Measurements from ENCODE around the gene TYROBP. TPM values are rescaled to one million over a fixed set of nuclear protein-coding genes. Genes with fewer than 3 reads are reported as not detected.
"Not testable (repeated sequence)": the region's sequence is repeated elsewhere in the genome, so short reads cannot be mapped to it uniquely, and the experiment has no call there.

TYROBP gene
- total RNA-seq, 2 donors from 2014 or later = 65.3 to 235 TPM

DNA sequence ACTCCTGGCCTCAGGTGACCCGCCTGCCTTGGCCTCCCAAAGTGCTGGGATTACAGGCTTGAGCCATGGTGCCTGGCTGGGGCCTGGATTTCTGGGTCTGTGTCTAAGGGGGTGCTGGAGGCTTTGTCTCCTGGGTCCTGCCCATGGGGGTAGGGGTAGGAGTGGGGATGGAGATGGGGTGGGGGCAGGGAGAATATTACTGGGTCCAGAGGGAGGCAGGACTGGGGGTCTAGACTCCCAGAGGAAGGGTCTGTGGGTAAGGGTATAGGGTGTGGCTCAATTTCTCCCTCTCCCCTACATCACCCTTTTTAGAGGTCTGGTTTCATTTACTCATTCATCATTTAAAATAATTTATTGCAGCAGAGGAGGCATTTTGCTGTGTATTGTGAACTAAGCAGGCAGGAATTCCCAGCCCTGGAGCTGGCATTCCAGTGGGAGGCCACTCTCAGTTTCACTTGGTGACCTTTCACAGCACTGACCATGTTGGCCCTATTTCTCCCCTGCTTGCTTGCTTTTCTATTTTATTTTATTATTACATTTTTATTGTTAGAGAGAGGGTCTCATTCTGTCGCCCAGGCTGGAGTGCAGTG lies 6.9 kb downstream of the TYROBP start:
- Mint-ChIP-seq H3K36me3 (no peaks in the 10 kb centered on the region), H3K4me1 (ENCODE audit: low read depth in 2 of 2) (peaks cover 45 to 47% of the 10 kb centered on the region in 2 donors), H3K27ac (peak overlapping the region; percentile 86 to 100), H3K4me3 (peak overlapping the region; percentile 94), H3K27me3 (no peaks in the 10 kb centered on the region), H3K9me3 (no peaks in the 10 kb centered on the region)
- DNase-seq (ENCODE audit: low spot score) = no peak
- no peak for ATAC-seq

DNA sequence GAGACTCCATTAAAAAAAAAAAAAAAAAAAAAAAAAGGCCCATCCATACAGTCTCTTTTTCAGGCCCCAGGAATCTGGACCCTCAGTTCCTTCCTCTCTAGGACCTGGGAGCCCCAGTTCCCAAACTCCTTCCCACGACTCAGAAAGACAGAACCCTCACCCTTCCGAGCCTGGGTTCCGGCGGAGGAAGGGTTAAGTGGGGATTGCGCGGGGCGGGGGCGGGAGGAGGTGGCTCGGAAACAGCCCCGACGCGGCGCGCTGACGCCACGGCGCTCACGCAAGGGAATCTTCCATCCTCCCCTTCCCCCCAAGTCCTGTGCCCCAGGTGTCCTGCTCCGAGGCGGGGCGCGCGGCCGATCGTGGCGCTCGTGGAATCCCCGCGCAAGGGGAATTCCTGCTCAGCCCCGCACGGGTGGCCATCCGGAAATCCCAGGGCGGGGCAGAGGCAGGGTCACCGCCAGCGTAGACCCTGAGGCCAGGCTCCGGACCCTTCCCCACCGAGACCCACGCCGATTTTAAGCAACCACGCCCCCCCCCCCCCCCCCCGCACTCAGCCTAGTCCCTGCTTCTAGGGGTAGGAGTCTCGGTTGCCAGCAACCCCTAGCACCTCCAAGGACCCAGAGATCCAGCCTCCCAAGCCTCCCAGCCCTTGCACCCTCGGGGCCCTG lies 8.4 kb downstream of the TYROBP start:
- H3K4me1 Mint-ChIP-seq (ENCODE audit: low read depth in 2 of 2) = peaks cover 40 to 44% of the 10 kb centered on the region in 2 donors
- ATAC-seq (peak; percentile 70 to 77), DNase-seq (ENCODE audit: low spot score) (peak; percentile 91)
- H3K27me3 Mint-ChIP-seq = no peaks in the 10 kb centered on the region
- H3K27ac Mint-ChIP-seq = peak overlapping the region; percentile 86 to 100
- H3K9me3 Mint-ChIP-seq = no peaks in the 10 kb centered on the region
- peaks cover 6% of the 10 kb centered on the region for H3K36me3 Mint-ChIP-seq
- peak overlapping the region; percentile 94 for H3K4me3 Mint-ChIP-seq

DNA sequence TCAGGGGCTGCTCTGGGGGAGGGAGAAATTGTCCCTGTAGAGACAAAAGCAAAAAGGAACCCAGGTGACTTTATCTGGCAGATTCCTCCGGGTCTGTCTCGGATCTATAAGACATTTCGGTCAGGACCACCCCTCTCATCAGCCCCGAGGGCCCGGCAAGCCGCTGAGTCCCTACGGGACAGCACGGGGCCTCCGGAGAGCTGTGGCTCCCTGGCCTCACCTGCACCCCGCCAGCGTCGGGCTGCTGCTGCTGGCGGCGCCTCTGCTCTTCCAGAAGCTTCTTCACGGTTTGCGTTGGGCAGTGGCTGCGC lies 9.6 kb downstream of the TYROBP start:
- ATAC-seq (no peak), DNase-seq (ENCODE audit: low spot score) (peak; percentile 62)
- H3K27ac Mint-ChIP-seq = peak overlapping the region; percentile 86 to 100
- peaks cover 6% of the 10 kb centered on the region for H3K36me3 Mint-ChIP-seq
- H3K9me3 Mint-ChIP-seq = no peaks in the 10 kb centered on the region
- peaks cover 28 to 33% of the 10 kb centered on the region in 2 donors for H3K4me1 Mint-ChIP-seq (ENCODE audit: low read depth in 2 of 2)
- H3K4me3 Mint-ChIP-seq = peak overlapping the region; percentile 94
- H3K27me3 Mint-ChIP-seq = no peaks in the 10 kb centered on the region

DNA sequence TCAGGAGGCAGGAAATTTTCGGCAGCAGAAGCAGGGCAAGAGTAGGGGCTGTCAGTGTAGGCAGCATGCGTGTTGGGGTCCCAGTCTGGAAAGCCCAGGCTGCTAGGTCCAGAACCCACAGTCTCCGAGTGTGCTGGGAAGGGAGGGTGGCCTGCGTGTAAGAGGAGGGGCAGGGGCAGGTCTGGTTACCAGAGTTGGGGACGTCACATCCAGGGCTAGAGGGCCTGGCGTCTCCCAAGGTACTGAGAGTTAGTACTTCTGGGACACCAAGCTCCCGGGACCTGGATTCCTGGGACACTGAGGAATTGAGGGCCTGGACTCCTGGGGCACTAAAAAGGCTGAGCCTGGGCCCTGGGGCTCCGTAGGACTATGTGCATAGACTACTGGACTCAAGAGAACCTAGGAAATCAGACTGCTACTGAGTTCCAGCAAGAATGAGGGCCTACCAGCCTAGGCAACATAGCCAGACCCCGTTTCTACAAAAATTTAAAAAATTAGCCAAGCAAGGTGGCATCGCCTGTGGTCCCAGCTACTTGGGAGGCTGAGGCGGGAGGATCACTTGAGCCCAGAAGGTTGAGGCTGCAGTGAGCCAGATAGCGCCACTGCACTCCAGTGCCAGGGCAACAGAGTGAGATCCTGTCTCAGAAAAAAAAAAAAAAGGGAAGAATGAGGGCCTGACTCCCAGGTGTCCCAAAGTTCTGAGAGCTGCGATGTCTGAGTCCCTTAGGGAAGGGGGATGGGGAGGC lies 10.2 kb downstream of the TYROBP start:
- Mint-ChIP-seq H3K27me3 (no peaks in the 10 kb centered on the region), H3K4me3 (peak overlapping the region; percentile 94), H3K27ac (peak overlapping the region; percentile 86 to 100), H3K9me3 (no peaks in the 10 kb centered on the region), H3K36me3 (peaks cover 6% of the 10 kb centered on the region), H3K4me1 (ENCODE audit: low read depth in 2 of 2) (peaks cover 22 to 27% of the 10 kb centered on the region in 2 donors)
- DNase-seq (ENCODE audit: low spot score) (peak; percentile 56), ATAC-seq (no peak)

DNA sequence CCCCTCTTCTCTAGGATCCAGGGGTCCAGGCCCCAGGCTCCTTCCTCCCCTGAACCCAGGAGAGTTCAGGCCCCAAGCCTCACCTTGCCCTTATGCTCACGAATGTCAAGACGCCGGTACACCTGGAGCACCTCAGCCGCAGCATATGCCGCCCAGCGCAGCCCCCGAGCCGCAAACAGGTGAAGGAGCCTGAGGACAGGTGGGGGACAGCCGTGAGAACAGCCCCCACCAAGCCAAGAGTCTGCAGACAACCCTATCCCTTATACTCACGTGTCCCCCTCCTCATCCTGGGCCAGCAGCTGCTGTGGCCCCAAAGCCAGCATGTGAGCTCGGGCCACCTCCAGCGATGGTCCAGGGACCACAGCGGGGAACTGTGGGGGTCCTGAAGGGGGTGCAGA lies 11.5 kb downstream of the TYROBP start:
- Mint-ChIP-seq H3K4me1 (ENCODE audit: low read depth in 2 of 2) (peaks cover 15 to 20% of the 10 kb centered on the region in 2 donors), H3K27ac (no peak overlapping the region), H3K36me3 (peaks cover 12% of the 10 kb centered on the region), H3K27me3 (no peaks in the 10 kb centered on the region), H3K4me3 (no peak overlapping the region), H3K9me3 (no peaks in the 10 kb centered on the region)
- DNase-seq (ENCODE audit: low spot score) (peak; percentile 35), ATAC-seq (no peak)

DNA sequence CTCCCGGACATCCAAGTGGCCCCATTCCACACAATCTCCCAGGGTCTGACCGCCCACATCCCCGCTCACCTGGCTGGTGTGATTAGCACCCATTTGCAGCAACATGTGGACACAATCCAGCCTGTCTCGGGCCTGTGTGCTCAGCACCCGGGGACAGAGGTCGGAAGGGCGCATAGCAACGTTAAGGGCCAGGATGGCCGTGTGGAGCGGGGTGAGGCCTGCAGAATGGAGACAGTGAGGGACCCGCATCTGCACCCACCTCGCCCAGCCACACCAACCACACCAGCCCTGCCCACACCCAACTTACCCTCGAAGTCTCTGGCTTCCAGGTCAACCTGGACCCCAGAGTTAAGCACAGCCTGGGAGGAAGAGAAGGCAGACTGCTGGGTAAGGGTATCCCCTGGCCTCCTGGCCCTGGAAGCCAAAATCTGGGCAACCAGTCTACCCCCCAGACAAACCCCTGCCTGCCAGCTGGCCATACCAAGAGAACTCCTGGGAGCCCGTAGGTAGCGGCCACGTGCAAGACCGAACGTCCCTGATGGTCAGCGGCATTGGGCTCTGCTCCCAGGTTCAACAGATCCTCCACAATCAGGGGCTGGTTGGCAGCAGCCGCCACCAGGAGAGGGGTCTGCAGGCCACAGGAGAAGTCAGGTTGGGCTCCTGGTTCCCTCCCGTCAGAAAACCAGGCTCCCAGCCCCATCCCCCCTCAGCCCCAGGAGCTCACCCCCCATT lies 12.0 kb downstream of the TYROBP start:
- Mint-ChIP-seq H3K27ac (peak overlapping the region in 1 of 2 donors; percentile 53), H3K36me3 (peaks cover 12% of the 10 kb centered on the region), H3K4me1 (ENCODE audit: low read depth in 2 of 2) (peaks cover 13 to 19% of the 10 kb centered on the region in 2 donors), H3K4me3 (no peak overlapping the region), H3K9me3 (no peaks in the 10 kb centered on the region), H3K27me3 (no peaks in the 10 kb centered on the region)
- DNase-seq (ENCODE audit: low spot score) = peak; percentile 38
- ATAC-seq = no peak

DNA sequence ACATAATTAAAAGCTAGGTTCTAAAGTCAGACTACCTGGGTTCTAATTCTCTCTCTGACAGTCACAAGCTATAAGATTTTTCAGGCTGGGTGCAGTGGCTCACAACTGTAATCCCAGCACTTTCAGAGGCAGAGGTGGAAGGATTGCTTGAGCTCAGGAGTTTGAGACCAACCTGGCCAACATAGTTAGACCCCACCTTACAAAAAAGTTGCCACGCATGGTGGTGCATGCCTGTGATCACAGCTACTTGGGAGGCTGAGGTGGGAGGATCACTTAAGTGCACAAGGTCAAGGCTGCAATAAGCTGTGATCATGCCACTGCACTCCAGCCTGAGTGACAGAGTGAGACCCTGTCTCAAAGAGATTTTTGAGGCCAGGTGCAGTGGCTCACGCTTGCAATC lies 13.8 kb downstream of the TYROBP start:
- Mint-ChIP-seq H3K36me3 (peaks cover 19% of the 10 kb centered on the region), H3K4me3 (no peak overlapping the region), H3K27me3 (no peaks in the 10 kb centered on the region), H3K9me3 (no peaks in the 10 kb centered on the region), H3K27ac (no peak overlapping the region), H3K4me1 (ENCODE audit: low read depth in 2 of 2) (peaks cover 13 to 20% of the 10 kb centered on the region in 2 donors)
- DNase-seq (ENCODE audit: low spot score) = peak; percentile 6
- no peak for ATAC-seq

DNA sequence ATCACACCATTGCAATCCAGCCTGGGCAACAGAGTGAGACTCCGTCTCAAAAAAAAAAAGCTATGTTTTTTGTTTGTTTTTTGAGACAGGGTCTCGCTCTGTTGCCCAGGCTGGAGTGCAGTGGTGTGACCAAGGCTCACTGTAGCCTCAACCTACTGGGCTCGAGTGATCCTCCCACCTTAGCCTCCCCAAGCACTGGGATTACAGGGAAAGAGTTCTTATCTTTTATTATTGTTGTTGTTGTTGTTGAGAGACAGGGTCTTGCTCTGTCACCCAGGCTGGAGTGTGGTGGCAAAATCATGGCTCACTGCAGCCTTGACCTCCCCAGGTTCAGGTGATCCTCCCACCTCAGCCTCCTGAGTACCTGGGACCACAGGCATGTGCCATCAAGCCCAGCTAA lies 16.3 kb downstream of the TYROBP start:
- H3K9me3 Mint-ChIP-seq; ATAC-seq; DNase-seq (ENCODE audit: low spot score); H3K27ac Mint-ChIP-seq; H3K27me3 Mint-ChIP-seq; H3K4me3 Mint-ChIP-seq: not testable (repeated sequence)
- Mint-ChIP-seq H3K36me3 (peaks cover 32% of the 10 kb centered on the region), H3K4me1 (ENCODE audit: low read depth in 2 of 2) (peaks cover 12 to 20% of the 10 kb centered on the region in 2 donors)

DNA sequence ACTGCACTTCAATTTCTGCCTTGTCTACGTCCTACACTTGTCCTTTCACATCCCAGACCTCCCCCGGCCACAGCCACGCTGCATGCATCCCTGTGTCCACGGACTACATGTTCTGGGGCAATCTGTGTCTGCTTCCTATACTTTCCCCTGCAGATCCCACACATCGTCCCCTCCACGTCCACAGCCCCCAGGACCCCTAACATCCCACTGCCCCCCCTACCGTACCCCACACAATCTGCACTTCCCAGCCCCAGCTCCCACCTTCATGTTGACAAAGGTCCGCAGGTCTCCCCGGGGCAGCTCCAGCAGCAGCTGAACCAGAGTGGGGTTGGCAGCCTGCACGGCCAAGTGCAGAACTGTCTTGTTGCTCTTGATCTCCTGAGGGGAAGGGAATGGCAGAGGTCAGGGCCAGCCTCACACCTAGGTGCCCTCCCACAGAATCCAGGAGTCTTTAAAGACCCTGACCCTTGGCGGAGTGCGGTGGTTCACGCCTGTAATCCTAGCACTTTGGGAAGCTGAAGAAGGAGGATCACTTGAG lies 17.9 kb downstream of the TYROBP start:
- no peaks in the 10 kb centered on the region for H3K9me3 Mint-ChIP-seq
- ATAC-seq (peak in 1 of 2 donors; percentile 15), DNase-seq (ENCODE audit: low spot score) (no peak)
- H3K36me3 Mint-ChIP-seq = peaks cover 26% of the 10 kb centered on the region
- peaks cover 12 to 20% of the 10 kb centered on the region in 2 donors for H3K4me1 Mint-ChIP-seq (ENCODE audit: low read depth in 2 of 2)
- H3K27ac Mint-ChIP-seq = no peak overlapping the region
- H3K27me3 Mint-ChIP-seq = no peaks in the 10 kb centered on the region
- H3K4me3 Mint-ChIP-seq = no peak overlapping the region

DNA sequence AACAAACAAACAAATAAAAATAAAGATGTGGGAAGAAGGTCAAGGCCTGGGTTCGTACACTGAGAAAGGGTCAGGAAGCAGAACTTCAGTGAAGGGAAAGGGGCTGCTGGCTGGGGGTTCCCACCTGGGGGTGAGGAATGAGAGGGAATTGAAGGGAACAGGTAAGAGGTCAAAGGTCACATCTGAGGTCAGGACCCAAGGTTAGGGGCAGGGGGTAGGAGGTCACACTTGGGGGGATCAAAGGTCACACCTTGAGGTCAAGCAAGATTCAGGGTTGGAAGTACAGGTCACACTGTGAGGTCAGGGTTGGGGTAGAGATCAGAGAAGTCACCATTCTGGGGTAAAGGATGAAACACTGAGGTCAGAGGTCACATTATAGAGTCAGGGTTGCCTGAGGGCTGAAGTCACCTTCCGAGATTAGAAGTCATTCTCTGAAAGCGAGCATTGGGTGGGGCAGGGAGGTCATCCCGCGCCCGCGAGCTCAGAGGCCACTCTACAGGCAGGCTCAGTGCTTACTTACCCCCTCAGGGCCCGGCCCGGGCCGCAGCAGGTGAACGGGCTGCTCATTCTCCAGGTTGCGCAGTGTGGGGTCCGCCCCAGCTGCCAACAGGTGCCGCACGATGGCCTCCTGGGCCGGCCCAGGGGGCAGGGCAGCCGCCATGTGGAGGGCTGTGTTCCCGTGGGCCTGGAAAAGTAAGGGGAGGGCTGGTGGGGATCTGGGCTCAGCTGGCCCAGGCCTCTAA lies 18.6 kb downstream of the TYROBP start:
- H3K27ac Mint-ChIP-seq = no peak overlapping the region
- no peak for DNase-seq (ENCODE audit: low spot score)
- ATAC-seq = peak in 1 of 2 donors; percentile 52
- H3K4me3 Mint-ChIP-seq = no peak overlapping the region
- H3K4me1 Mint-ChIP-seq (ENCODE audit: low read depth in 2 of 2) = peaks cover 12 to 20% of the 10 kb centered on the region in 2 donors
- H3K9me3 Mint-ChIP-seq = no peaks in the 10 kb centered on the region
- H3K27me3 Mint-ChIP-seq = no peaks in the 10 kb centered on the region
- H3K36me3 Mint-ChIP-seq = peaks cover 26% of the 10 kb centered on the region

DNA sequence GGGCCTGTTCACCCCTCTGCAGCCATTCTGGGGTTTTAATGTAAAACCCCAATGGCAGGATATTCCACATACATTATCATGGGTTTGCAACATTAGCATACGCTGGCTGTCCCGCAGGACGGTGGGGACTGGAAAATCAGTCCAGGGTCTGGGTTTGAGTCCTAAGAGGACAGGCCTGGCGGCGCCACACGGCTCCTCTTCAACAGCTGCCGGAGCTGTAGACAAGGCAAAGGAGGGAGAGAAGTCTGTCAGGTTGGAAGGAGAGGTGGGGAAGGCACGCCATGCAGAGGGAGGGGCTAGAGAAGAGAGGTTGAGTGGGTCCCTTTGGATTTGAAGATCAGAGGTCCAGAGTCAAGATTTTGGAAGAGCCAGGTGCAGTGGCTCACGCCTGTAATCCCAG lies 19.7 kb downstream of the TYROBP start:
- H3K4me3 Mint-ChIP-seq = no peak overlapping the region
- H3K36me3 Mint-ChIP-seq = peaks cover 26% of the 10 kb centered on the region

DNA sequence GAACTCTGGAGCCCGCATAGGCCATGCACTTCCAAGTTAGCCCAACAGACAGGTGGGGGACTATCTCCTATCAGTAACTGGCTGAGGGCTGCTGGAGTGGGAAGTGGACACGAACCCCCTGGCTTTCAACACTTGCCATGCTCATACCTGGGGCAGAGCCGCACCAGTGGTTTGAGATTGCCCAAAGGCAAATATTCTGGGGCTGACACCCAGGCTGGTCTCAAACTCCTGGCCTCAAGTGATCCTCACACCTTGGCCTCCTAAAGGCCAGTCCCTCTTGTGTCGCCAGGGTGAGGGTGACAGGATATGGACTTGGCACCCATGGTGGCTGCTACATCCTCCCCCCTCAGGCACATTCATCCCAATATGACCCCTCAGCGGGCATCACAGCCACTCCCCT lies 20.9 kb downstream of the TYROBP start:
- no peak overlapping the region for H3K27ac Mint-ChIP-seq
- H3K4me3 Mint-ChIP-seq = no peak overlapping the region
- DNase-seq (ENCODE audit: low spot score) (no peak), ATAC-seq (no peak)
- no peaks in the 10 kb centered on the region for H3K27me3 Mint-ChIP-seq
- peaks cover 20% of the 10 kb centered on the region for H3K36me3 Mint-ChIP-seq
- H3K9me3 Mint-ChIP-seq = no peaks in the 10 kb centered on the region
- peaks cover 8 to 20% of the 10 kb centered on the region in 2 donors for H3K4me1 Mint-ChIP-seq (ENCODE audit: low read depth in 2 of 2)

More for the DNA sequence above, 19.7 kb downstream of the TYROBP start:
- ATAC-seq (no peak), DNase-seq (ENCODE audit: low spot score) (no peak)
- peak overlapping the region in 1 of 2 donors; percentile 43 for H3K27ac Mint-ChIP-seq
- no peaks in the 10 kb centered on the region for H3K27me3 Mint-ChIP-seq
- no peaks in the 10 kb centered on the region for H3K9me3 Mint-ChIP-seq
- H3K4me1 Mint-ChIP-seq (ENCODE audit: low read depth in 2 of 2) = peaks cover 12 to 20% of the 10 kb centered on the region in 2 donors

DNA sequence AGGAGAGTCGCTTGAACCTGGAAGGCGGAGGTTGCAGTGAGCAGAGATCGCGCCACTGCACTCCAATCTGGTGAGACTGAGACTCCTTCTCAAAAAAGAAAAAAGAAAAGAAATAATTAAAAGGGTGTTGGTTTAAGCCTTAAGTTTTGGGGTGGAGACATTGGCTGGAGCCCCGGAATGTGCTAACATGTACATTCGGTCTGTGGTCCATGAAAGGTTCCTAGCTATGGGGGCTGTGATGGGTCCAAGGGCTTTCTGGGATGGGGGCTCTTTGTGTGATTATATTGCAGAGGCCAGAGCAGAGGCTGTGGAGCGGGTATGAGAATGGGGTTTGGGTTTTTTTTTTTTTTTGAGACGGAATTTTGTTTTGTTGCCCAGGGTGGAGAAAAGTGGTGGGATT lies 22.2 kb downstream of the TYROBP start:
- Mint-ChIP-seq H3K4me3 (no peak overlapping the region), H3K27ac (peak overlapping the region; percentile 25 to 32), H3K27me3 (no peaks in the 10 kb centered on the region), H3K36me3 (peaks cover 17% of the 10 kb centered on the region), H3K9me3 (no peaks in the 10 kb centered on the region), H3K4me1 (ENCODE audit: low read depth in 2 of 2) (peaks cover 8 to 21% of the 10 kb centered on the region in 2 donors)
- ATAC-seq = no peak
- DNase-seq (ENCODE audit: low spot score) = no peak

All from natural killer cell treated with Interleukin-12 subunit alpha and Interleukin-12 subunit beta and Interleukin-15 and Interleukin-18, amount 100 ng/mL, for 72 hours (primary cell).